Measurements from ENCODE around the gene NPHP4.

Gene NPHP4

GRCh38 chr1:5997316-5997715 is 5.1 kb upstream of the NPHP4 start:
- no peak for TF ChIP-seq JUND (IDR thresholded peaks at IDR 0.05; ENCODE audit: low read depth)

DNA sequence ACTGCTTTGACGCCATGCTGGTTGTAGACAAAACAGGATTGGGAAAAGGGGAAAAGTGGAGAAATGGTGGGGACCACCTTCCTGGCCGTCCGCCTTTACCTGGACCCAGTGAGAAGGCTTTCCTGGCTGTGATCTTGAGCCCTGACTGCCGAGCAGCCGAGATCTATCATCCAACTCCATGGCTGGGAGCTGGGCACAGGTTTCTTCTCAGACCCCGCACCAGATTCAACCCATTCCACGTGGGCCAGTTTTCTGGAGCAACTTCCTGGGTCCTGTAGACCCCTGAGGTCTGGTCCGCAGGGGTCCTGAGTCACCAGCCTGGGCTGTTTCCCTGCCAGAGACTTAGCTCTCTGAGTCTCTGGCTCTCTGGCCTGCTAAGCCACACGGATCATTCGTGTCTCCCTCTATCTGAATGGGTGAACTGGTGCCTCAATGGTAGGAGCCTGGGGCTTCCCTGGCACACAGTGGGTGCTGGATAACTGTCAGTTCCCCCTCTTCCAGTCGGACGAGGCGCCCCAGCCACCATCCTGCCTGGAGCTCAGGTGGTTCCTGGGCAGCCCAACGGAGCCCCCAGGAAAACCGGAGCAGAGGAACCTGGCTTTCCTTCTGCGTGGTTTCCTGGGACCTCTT is 4.5 kb upstream of the NPHP4 start:
- DNase-seq (ENCODE audit: low read depth in 1 of 2, low spot score in 1 of 2), result no peak
- in situ Hi-C loops (cut with HindIII; ENCODE audit: low pct_unique_long_range_greater_than_20kb, low sequenced_read_pairs), result no loop called here
- no peak for TF ChIP-seq JUND (IDR thresholded peaks at IDR 0.05; ENCODE audit: low read depth)

More at GRCh38 chr1:5997316-5997715, 5.1 kb upstream of the NPHP4 start:
- no peak for DNase-seq (ENCODE audit: low read depth in 1 of 2, low spot score in 1 of 2)
- in situ Hi-C loops (cut with HindIII; ENCODE audit: low pct_unique_long_range_greater_than_20kb, low sequenced_read_pairs), result no loop called here

DNA sequence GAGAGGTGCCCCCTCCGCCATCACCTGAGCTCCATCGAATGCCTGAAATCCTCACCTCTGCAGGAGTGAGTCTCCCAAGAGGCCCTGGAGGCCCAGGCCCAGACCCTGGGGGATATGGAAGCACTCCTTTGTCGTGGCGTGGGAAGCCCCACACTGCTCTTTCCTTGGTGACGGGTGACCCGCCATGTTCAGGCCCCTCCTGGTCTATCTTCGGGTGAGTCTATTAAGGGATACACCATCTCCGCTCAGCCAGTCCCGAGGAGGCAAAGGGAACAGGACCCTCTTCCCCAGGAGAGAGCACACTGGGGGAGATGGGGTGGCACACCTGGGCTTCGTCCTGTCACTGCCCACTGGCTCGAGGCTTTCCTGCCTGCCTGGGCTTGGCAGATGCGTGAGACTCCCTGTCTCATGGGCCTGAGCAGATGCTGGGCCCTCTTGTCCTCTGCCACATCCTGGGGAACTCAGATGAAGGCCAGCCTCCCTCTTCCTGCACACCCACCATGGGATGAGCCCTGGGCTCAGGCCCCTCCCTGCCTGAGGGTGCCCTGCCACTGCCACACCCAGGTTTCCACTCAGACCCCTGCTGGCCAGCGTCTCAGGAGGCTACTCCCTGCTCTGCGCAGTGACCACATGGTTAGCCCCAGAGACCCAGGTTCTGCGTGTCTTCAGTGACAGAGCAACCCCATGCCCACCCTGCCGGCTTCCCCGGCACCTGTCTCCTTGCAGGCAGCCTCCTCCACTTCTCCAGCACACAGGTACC is 3.8 kb upstream of the NPHP4 start:
- no peak for DNase-seq (ENCODE audit: low read depth in 1 of 2, low spot score in 1 of 2)
- in situ Hi-C loops (cut with HindIII; ENCODE audit: low pct_unique_long_range_greater_than_20kb, low sequenced_read_pairs), result no loop called here
- TF ChIP-seq JUND (IDR thresholded peaks at IDR 0.05; ENCODE audit: low read depth), result no peak

DNA sequence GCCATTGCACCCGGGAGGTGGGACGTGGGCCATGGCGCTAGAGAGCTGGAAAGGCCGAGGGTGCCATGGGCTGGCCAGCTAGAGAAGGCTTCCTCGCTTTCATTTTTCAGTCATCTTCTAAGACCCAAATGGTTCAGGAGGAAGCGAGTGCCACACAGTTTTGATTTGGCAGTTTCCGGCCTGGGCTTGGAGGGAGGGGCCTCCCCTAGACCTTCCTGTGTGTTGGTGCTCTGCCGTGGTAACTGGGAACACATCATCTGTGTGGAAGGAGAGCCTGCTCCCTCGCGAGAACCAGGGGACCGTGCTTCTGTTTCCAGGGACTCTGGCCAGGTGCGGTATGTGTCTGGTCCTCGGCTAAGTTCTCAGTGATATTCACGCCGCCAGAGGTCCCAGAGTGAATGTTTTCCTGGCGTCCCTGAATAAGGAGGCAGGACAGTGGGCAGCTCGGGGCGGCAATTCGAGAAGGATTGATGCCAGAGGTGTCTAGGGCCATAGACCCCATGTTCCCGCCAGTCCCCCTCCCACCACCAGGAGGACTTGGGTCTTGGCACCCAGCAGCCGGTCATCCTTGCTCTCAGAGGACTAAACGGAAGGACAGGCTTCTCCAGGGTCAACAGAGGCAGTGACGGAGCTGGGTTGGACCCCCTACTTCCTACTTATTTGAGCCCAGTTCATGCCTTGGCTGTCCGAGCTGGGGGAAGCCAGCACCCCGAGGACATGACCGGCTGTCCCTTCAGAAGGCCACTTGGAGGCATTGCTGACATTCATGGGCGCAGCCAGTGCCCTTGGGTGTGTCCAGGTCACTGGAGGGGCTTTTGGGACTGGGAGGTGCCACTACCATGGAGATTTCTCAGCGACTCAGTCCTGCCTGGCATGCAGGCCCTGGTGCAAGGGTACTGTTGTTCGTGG is 2.7 kb upstream of the NPHP4 start:
- no peak for DNase-seq (ENCODE audit: low read depth in 1 of 2, low spot score in 1 of 2)

GRCh38 chr1:5993556-5994491 is 1.6 kb upstream of the NPHP4 start:
- no peak for DNase-seq (ENCODE audit: low read depth in 1 of 2, low spot score in 1 of 2)
- in situ Hi-C loops (cut with HindIII; ENCODE audit: low pct_unique_long_range_greater_than_20kb, low sequenced_read_pairs), result no loop called here

More for the DNA sequence above, 2.7 kb upstream of the NPHP4 start:
- in situ Hi-C loops (cut with HindIII; ENCODE audit: low pct_unique_long_range_greater_than_20kb, low sequenced_read_pairs), result no loop called here
- no peak for TF ChIP-seq JUND (IDR thresholded peaks at IDR 0.05; ENCODE audit: low read depth)

GRCh38 chr1:5992814-5993555 is 760 bp upstream of the NPHP4 start:
- TF ChIP-seq JUND (IDR thresholded peaks at IDR 0.05; ENCODE audit: low read depth), result no peak
- in situ Hi-C loops (cut with HindIII; ENCODE audit: low pct_unique_long_range_greater_than_20kb, low sequenced_read_pairs), result no loop called here
- DNase-seq (ENCODE audit: low read depth in 1 of 2, low spot score in 1 of 2), result peak in 1 of 2 experiments; percentile 6

More at GRCh38 chr1:5993556-5994491, 1.6 kb upstream of the NPHP4 start:
- TF ChIP-seq JUND (IDR thresholded peaks at IDR 0.05; ENCODE audit: low read depth), result no peak

DNA sequence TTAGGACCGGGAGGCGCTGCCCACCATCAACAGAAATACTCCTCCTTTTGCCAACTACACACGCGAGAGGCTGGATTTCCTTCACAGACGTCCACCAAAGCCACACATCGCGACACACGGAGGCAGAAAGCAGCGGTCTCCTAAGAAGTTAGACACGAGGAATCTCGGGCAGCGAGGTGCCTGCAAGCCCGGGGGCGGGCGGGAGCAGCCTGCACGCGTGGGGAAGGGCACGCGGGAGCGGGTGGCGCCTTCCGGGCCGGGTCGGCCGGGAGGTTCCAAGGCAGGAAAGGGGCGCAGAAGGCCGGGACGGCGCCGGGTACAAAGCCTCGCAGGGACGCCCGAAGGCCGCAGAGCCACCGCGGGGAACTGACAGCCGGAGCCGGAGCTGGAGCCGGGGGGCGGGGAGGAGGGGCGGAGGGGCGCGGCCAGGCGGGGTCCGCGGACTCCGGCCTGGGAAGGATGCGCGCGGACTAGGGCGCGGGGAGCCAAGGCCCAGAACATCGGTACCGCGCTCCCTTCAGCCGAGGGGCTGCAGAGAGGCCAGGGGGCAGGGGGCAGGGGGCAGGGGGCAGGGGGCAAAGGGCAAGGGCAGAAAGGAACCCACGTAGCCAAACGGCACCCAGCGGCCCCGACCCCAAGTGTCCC is 722 bp downstream of the NPHP4 start:
- in situ Hi-C loops (cut with HindIII; ENCODE audit: low pct_unique_long_range_greater_than_20kb, low sequenced_read_pairs), result no loop called here
- DNase-seq (ENCODE audit: low read depth in 1 of 2, low spot score in 1 of 2), result peak; percentile 13 to 42
- no peak for TF ChIP-seq JUND (IDR thresholded peaks at IDR 0.05; ENCODE audit: low read depth)

DNA sequence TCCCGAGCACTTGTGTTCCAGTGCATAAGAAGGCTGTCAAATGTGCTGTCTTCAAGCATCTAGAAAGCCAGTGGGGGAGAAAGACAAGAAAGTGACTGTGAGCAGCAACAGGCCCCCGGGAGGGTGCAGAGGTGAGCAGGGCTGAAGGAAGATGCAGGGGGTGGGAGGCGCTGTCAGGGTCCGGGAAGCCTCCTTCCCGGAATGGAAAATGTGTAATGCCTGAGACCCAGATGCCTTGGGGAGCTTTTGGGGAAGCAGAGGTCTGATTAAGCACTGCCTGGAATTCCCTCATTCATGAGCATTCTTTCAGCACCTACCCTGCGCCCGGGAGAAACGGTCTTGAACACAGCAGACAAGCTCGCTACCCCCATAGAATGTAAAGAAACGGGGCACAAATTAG is 1.3 kb downstream of the NPHP4 start:
- in situ Hi-C loops (cut with HindIII; ENCODE audit: low pct_unique_long_range_greater_than_20kb, low sequenced_read_pairs), result no loop called here
- no peak for DNase-seq (ENCODE audit: low read depth in 1 of 2, low spot score in 1 of 2)

DNA sequence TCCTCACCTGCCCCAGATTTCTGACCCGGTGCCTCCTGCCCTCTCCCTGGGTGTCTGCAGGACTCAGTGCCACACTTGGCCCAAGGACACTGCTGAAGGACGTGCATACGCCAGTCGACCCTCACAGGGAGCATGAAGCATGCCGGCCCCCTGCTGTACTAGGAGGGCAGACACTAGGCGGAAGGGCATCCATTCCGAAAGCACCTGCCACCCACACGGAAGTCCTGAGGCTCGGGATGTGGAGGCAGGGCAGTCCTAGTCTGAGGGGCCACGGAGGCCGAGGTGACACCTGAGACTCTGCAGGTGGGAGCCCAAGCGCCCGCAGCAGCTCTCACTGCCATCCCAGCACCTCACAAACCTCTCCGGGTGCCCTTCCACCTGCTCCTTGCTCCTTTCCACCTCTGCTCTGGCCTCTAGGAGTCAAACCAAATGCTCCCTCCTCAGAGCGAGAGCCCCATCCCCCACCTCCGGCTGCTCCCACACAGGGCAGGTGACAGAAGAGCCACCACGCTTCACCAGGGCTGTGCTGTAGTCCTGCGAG is 2.4 kb downstream of the NPHP4 start:
- no peak for TF ChIP-seq JUND (IDR thresholded peaks at IDR 0.05; ENCODE audit: low read depth)
- in situ Hi-C loops (cut with HindIII; ENCODE audit: low pct_unique_long_range_greater_than_20kb, low sequenced_read_pairs), result no loop called here
- DNase-seq (ENCODE audit: low read depth in 1 of 2, low spot score in 1 of 2), result no peak

More for the DNA sequence above, 1.3 kb downstream of the NPHP4 start:
- no peak for TF ChIP-seq JUND (IDR thresholded peaks at IDR 0.05; ENCODE audit: low read depth)

DNA sequence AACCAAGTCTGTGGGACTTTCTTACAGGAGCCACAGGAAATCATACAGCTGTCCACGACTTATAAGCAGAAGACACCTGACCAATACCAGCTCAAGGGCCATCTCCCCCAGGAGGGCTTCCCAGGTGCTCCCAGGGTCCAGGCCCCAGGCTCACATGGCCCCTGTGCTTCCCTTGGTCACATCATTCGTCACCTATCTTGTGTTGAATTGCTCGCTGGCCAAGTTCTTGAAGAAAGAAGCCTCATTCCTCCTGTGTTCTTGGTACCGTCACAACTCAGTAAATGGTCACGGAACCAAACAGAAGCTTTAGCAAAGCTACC is 3.0 kb downstream of the NPHP4 start:
- no peak for TF ChIP-seq JUND (IDR thresholded peaks at IDR 0.05; ENCODE audit: low read depth)

More for the DNA sequence above, 3.0 kb downstream of the NPHP4 start:
- in situ Hi-C loops (cut with HindIII; ENCODE audit: low pct_unique_long_range_greater_than_20kb, low sequenced_read_pairs), result no loop called here
- DNase-seq (ENCODE audit: low read depth in 1 of 2, low spot score in 1 of 2), result no peak

Measured in T47D (cell line).